Liver (tissue), 9 donors: ENCODE measurements around the gene PTPRB. TPM values are rescaled to one million over a fixed set of nuclear protein-coding genes. Genes with fewer than 3 reads are reported as not detected.

ENCODE experiments used
- DNase-seq: peaks from one replicate; pipeline ENCODE4 v3.0.0-alpha.2; 2017; ENCODE audit warnings: low spot score
- H3K27ac ChIP-seq, 2 donors: one replicate each; pipeline ENCODE4 v1.7.0; 2013; ENCODE audit warnings: inconsistent platforms in 2 of 2, low read length in 2 of 2, control low read depth in 1 of 2, low read depth in 1 of 2, mild to moderate bottlenecking in 1 of 2
- H3K27me3 ChIP-seq, 4 donors: one replicate each; pipeline versions ENCODE4 v1.6.1 to v1.7.0; 2013; ENCODE audit warnings: low read length in 3 of 4, inconsistent platforms in 1 of 4, mild to moderate bottlenecking in 1 of 4, moderate library complexity in 1 of 4; ENCODE audit not compliant: control insufficient read depth in 4 of 4, insufficient read depth in 4 of 4
- H3K36me3 ChIP-seq, 4 donors: one replicate each; pipeline versions ENCODE4 v1.6.1 to v1.7.0; 2013; ENCODE audit warnings: low read length in 3 of 4, mild to moderate bottlenecking in 3 of 4, low read depth in 1 of 4, moderate library complexity in 1 of 4; ENCODE audit not compliant: control insufficient read depth in 4 of 4, insufficient read depth in 3 of 4
- H3K4me1 ChIP-seq, 4 donors: one replicate each; pipeline versions ENCODE4 v1.6.1 to v1.7.0; 2013; ENCODE audit warnings: low read length in 3 of 4, mild to moderate bottlenecking in 3 of 4, moderate library complexity in 1 of 4; ENCODE audit not compliant: control insufficient read depth in 4 of 4, insufficient read depth in 4 of 4
- H3K4me3 ChIP-seq, 3 donors: one replicate each; pipeline versions ENCODE4 v1.6.1 to v1.7.0; 2013; ENCODE audit warnings: low read length in 3 of 3, control low read depth in 1 of 3, low read depth in 1 of 3, mild to moderate bottlenecking in 1 of 3
- H3K9ac ChIP-seq, 2 donors: one replicate each; pipeline ENCODE4 v1.7.0; 2013; ENCODE audit warnings: low read length in 2 of 2, mild to moderate bottlenecking in 2 of 2, moderate library complexity in 2 of 2, control low read depth in 1 of 2, low read depth in 1 of 2
- H3K9me3 ChIP-seq, 4 donors: one replicate each; pipeline versions ENCODE4 v1.6.1 to v1.7.0; 2013; ENCODE audit warnings: low read length in 3 of 4; ENCODE audit not compliant: control insufficient read depth in 4 of 4
- ATF3 ChIP-seq: IDR thresholded peaks from 2 replicates; pipeline ENCODE4 v1.6.1; 2016; ENCODE audit warnings: antibody characterized with exemption
- EGR1 ChIP-seq, 2 donors: IDR thresholded peaks; 2 replicates each; pipeline ENCODE4 v1.6.1; 2016 to 2018; ENCODE audit warnings: antibody characterized with exemption in 2 of 2, low read depth in 2 of 2
- FOXA2 ChIP-seq: IDR thresholded peaks from 2 replicates; pipeline ENCODE4 v1.6.1; 2016; ENCODE audit warnings: antibody characterized with exemption
- GABPA ChIP-seq, 2 donors: IDR thresholded peaks in 1 of 2; conservative IDR thresholded peaks in 1 of 2; 2 replicates each; pipeline ENCODE4 v1.6.1; 2016; ENCODE audit warnings: antibody characterized with exemption in 2 of 2, mild to moderate bottlenecking in 1 of 2, moderate library complexity in 1 of 2
- HNF4A ChIP-seq, 2 donors: conservative IDR thresholded peaks; 2 replicates each; pipeline ENCODE4 v1.6.1; 2016; ENCODE audit warnings: antibody characterized with exemption in 2 of 2, mild to moderate bottlenecking in 2 of 2
- HNF4G ChIP-seq: IDR thresholded peaks from 2 replicates; pipeline ENCODE4 v1.6.1; 2016; ENCODE audit warnings: antibody characterized with exemption
- JUND ChIP-seq, 2 donors: IDR thresholded peaks; 2 replicates each; pipeline ENCODE4 v1.6.1; 2016; ENCODE audit warnings: antibody characterized with exemption in 2 of 2
- NR2F2 ChIP-seq: IDR thresholded peaks from 2 replicates; pipeline ENCODE4 v1.6.1; 2016; ENCODE audit warnings: antibody characterized with exemption
- RAD21 ChIP-seq, 2 donors: IDR thresholded peaks; 2 replicates each; pipeline ENCODE4 v1.6.1; 2016; ENCODE audit warnings: antibody characterized with exemption in 2 of 2, mild to moderate bottlenecking in 2 of 2
- RXRA ChIP-seq, 2 donors: IDR thresholded peaks; 2 replicates each; pipeline ENCODE4 v1.6.1; 2017 to 2018; ENCODE audit warnings: antibody characterized with exemption in 2 of 2, mild to moderate bottlenecking in 1 of 2
- SP1 ChIP-seq: IDR thresholded peaks from 2 replicates; pipeline ENCODE4 v1.6.1; 2018; ENCODE audit warnings: antibody characterized with exemption, mild to moderate bottlenecking
- TAF1 ChIP-seq: conservative IDR thresholded peaks from 2 replicates; pipeline ENCODE4 v1.6.1; 2016; ENCODE audit warnings: antibody characterized with exemption, mild to moderate bottlenecking
- YY1 ChIP-seq: IDR thresholded peaks from 2 replicates; pipeline ENCODE4 v1.6.1; 2016; ENCODE audit warnings: antibody characterized with exemption, mild to moderate bottlenecking
- ZBTB33 ChIP-seq: IDR thresholded peaks from 2 replicates; pipeline ENCODE4 v1.6.1; 2016; ENCODE audit warnings: antibody characterized with exemption
- WGBS: extraction: QIAGEN DNeasy Blood & Tissue Kit; methylation state at CpG from one replicate; pipeline ENCODE4 v1.1.7; 2013; 5-methylcytosine and 5-hydroxymethylcytosine counted together
- polyA plus RNA-seq, 2 donors: library from polyadenylated mRNA; stranded (reverse) in 1 of 2; unstranded in 1 of 2; fragments of 200-250 nt in 1 of 2; fragments of >200 nt in 1 of 2; fragmentation: Nextera tagmentation in 1 of 2; extraction: Ambion mirVana in 1 of 2; gene quantifications; one replicate each; pipeline versions ENCODE4 v1.2.1 to v1.2.3, GENCODE V29; 2013 to 2015
- total RNA-seq, 2 donors: library from RNA; depleted of rRNA; stranded (reverse); fragments of >200 nt; gene quantifications; one replicate each; pipeline ENCODE4 v1.2.3, GENCODE V29; 2014
- TF ChIP-seq, protein P1 (sequence below): fragments of 150-350 bp; IDR thresholded peaks from 2 replicates; pipeline ENCODE4 v1.5.1; 2017; ENCODE audit warnings: improper control_type of control experiment, low read depth, low read length; ENCODE audit not compliant: missing input control
- donor health status: healthy.
- donor health status: healthy.
- donor health status: healthy.
- donor health status: healthy.
- donor health status: healthy.

The PTPRB gene
- 10 to 100 TPM in 1 of 2 donors, 1 to 10 TPM in 1; 9.0 to 64.9 TPM for total RNA-seq
- polyA plus RNA-seq: 1 to 10 TPM; 6.3 to 7.8 TPM

- no peaks in the 10 kb centered on the region for H3K36me3 ChIP-seq
- H3K9ac ChIP-seq: peak within 1 kb of the TSS in 1 of 2 donors; percentile 66
- H3K4me3 ChIP-seq: peak within 1 kb of the TSS in 1 of 3 donors; percentile 4
- H3K9me3 ChIP-seq: peaks cover 0 to 2% (median 0%) of the 10 kb centered on the region in 4 donors
- 50% methylated on average over 6 of the region's 6 CpGs for WGBS
- no peaks in the 10 kb centered on the region for H3K27me3 ChIP-seq
- TF ChIP-seq NR2F2 (peak; percentile 28), YY1 (no peak)
- DNase-seq: no peak
- no peaks in the 10 kb centered on the region for H3K4me1 ChIP-seq
- H3K27ac ChIP-seq: peak within 1 kb of the TSS; percentile 19 to 72
These were observed at the start of gene PTPRB for GRCh38 chr12:70637303-70638085. Gene PTPRB, minus strand, starts transcription at chr12:70637429. Its CDS starts 34 bp downstream, at chr12:70637395.

- 47% methylated on average over 1 of the region's 1 CpG for WGBS
- DNase-seq: no peak
- Histone ChIP-seq H3K9ac (no peak overlapping the region), H3K4me1 (no peaks in the 10 kb centered on the region), H3K9me3 (no peaks in the 10 kb centered on the region), H3K4me3 (no peak overlapping the region), H3K27me3 (peaks cover 0 to 2% (median 0%) of the 10 kb centered on the region in 4 donors), H3K27ac (no peak overlapping the region), H3K36me3 (no peaks in the 10 kb centered on the region)
- TF ChIP-seq ZBTB33 (no peak), ATF3 (no peak)
These were observed 49.7 kb upstream of the PTPRB start for GRCh38 chr12:70686907-70687306.

DNA sequence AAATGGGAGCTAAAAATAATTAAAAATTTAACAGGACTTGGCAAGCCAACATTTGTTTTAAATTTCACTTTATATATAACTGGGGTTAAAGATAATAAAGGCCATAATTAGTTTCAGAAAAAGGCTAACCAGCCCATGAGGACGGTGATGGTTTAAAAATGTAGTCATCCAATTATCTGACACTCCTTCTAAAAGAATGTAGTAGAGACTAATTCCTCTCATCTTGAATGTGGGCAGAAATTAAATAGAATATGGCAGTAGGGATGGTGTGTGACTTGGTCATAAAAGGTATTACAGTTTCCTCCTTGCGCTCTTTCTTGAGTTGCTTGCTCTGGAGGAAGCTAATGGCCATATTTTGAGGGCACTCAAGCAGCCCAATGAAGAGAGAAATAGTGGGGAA, 49.1 kb upstream of the PTPRB start:
- Histone ChIP-seq H3K27ac (no peak overlapping the region), H3K27me3 (peaks cover 0 to 2% (median 0%) of the 10 kb centered on the region in 4 donors), H3K4me3 (no peak overlapping the region), H3K4me1 (no peaks in the 10 kb centered on the region), H3K9ac (no peak overlapping the region), H3K36me3 (no peaks in the 10 kb centered on the region), H3K9me3 (no peaks in the 10 kb centered on the region)
- TF ChIP-seq TAF1 (no peak), JUND (IDR thresholded peaks at IDR 0.05) (no peak), EGR1 (IDR thresholded peaks at IDR 0.05; ENCODE audit: low read depth in 2 of 2) (no peak), NR2F2 (no peak), GABPA (IDR thresholded peaks at IDR 0.05 in 1 of 2, conservative IDR thresholded peaks at IDR 0.05 in 1 of 2) (no peak), ATF3 (no peak), YY1 (no peak), RAD21 (IDR thresholded peaks at IDR 0.05) (no peak), HNF4G (no peak), SP1 (no peak), RXRA (IDR thresholded peaks at IDR 0.05) (no peak), FOXA2 (no peak), HNF4A (conservative IDR thresholded peaks at IDR 0.05) (no peak)
- TF ChIP-seq, protein P1, sequence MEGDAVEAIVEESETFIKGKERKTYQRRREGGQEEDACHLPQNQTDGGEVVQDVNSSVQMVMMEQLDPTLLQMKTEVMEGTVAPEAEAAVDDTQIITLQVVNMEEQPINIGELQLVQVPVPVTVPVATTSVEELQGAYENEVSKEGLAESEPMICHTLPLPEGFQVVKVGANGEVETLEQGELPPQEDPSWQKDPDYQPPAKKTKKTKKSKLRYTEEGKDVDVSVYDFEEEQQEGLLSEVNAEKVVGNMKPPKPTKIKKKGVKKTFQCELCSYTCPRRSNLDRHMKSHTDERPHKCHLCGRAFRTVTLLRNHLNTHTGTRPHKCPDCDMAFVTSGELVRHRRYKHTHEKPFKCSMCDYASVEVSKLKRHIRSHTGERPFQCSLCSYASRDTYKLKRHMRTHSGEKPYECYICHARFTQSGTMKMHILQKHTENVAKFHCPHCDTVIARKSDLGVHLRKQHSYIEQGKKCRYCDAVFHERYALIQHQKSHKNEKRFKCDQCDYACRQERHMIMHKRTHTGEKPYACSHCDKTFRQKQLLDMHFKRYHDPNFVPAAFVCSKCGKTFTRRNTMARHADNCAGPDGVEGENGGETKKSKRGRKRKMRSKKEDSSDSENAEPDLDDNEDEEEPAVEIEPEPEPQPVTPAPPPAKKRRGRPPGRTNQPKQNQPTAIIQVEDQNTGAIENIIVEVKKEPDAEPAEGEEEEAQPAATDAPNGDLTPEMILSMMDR: no peak
- 88% methylated on average over 2 of the region's 2 CpGs for WGBS
- no peak for DNase-seq
